PC-3 (cell line): ENCODE results near the gene USHBP1.

Source experiments
- EZH2 ChIP-seq: fragments of 300-600 bp; sonication (generic); IDR thresholded peaks from one replicate; pipeline ENCODE4 v1.6.1; 2017; ENCODE audit warnings: antibody characterized with exemption, mild to moderate bottlenecking, low read length; ENCODE audit not compliant: unreplicated experiment
- TF ChIP-seq, protein P1 (sequence below): fragments of 300-600 bp; sonication (generic); conservative IDR thresholded peaks from 2 replicates; pipeline ENCODE4 v1.5.1; 2017; ENCODE audit warnings: antibody characterized with exemption, low read depth, mild to moderate bottlenecking, low read length

DNA sequence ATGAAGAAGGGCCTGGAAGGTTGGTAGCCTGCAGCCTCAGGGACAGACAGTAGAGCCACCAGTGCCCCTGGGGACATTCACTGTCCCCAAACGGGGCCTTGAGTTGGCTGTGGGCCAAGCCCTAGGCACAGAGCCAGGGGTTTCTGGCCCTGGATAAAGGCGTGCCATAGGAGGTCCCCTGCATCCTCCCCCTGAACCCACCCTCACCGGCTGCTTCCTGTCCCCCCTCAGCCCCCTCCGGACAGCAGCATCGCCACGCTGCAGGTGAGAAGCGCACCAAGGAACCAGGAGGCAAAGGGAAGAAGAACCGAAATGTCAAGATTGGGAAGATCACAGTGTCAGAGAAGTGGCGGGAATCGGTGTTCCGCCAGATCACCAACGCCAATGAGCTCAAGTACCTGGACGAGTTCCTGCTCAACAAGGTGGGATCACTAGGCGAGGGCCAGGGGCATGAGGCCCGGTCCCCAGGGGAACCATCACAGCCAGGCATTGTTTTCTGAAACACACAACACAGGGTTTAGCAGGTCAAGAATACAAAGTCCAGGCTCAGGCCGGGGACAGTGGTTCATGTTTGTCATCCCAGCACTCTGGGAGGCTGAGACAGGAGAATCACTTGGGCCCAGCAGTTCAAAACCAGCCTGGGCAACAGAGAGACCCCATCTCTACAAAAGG, 64.0 kb downstream of the USHBP1 start:
- TF ChIP-seq, protein P1, sequence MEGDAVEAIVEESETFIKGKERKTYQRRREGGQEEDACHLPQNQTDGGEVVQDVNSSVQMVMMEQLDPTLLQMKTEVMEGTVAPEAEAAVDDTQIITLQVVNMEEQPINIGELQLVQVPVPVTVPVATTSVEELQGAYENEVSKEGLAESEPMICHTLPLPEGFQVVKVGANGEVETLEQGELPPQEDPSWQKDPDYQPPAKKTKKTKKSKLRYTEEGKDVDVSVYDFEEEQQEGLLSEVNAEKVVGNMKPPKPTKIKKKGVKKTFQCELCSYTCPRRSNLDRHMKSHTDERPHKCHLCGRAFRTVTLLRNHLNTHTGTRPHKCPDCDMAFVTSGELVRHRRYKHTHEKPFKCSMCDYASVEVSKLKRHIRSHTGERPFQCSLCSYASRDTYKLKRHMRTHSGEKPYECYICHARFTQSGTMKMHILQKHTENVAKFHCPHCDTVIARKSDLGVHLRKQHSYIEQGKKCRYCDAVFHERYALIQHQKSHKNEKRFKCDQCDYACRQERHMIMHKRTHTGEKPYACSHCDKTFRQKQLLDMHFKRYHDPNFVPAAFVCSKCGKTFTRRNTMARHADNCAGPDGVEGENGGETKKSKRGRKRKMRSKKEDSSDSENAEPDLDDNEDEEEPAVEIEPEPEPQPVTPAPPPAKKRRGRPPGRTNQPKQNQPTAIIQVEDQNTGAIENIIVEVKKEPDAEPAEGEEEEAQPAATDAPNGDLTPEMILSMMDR: no peak
- TF ChIP-seq EZH2: no peak
